ENCODE results near the gene OTOF.
"Not testable (repeated sequence)": the region's sequence is repeated elsewhere in the genome, so short reads cannot be mapped to it uniquely, and the experiment has no call there.

The OTOF gene

GRCh38 chr2:26472821-26473655 is 4.9 kb downstream of the OTOF start:
- Histone ChIP-seq H3K9me3 (ENCODE audit: low read length) (peaks cover 11% of the 10 kb centered on the region), H3K36me3 (ENCODE audit: insufficient read depth, low read length) (no peaks in the 10 kb centered on the region), H3K27me3 (ENCODE audit: insufficient read depth, low read length) (no peaks in the 10 kb centered on the region), H3K4me1 (ENCODE audit: insufficient read depth, low read length) (no peaks in the 10 kb centered on the region), H2AFZ (ENCODE audit: low read depth, low read length) (no peak overlapping the region), H3K4me3 (ENCODE audit: low read length) (no peak overlapping the region)

- H3K9me3 ChIP-seq (ENCODE audit: low read length): peaks cover 11% of the 10 kb centered on the region
Measured at GRCh38 chr2:26471766-26472706, 5.9 kb downstream of the OTOF start.

GRCh38 chr2:26471289-26471688 is 6.6 kb downstream of the OTOF start:
- no peaks in the 10 kb centered on the region for H3K4me1 ChIP-seq (ENCODE audit: insufficient read depth, low read length)
- H3K4me3 ChIP-seq (ENCODE audit: low read length): no peak overlapping the region
- H3K9me3 ChIP-seq (ENCODE audit: low read length): peaks cover 11% of the 10 kb centered on the region
- no peak overlapping the region for H2AFZ ChIP-seq (ENCODE audit: low read depth, low read length)
- no peaks in the 10 kb centered on the region for H3K36me3 ChIP-seq (ENCODE audit: insufficient read depth, low read length)
- H3K27me3 ChIP-seq (ENCODE audit: insufficient read depth, low read length): no peaks in the 10 kb centered on the region

More at GRCh38 chr2:26471766-26472706, 5.9 kb downstream of the OTOF start:
- Histone ChIP-seq H3K4me3 (ENCODE audit: low read length) (no peak overlapping the region), H3K36me3 (ENCODE audit: insufficient read depth, low read length) (no peaks in the 10 kb centered on the region), H3K4me1 (ENCODE audit: insufficient read depth, low read length) (no peaks in the 10 kb centered on the region), H2AFZ (ENCODE audit: low read depth, low read length) (no peak overlapping the region), H3K27me3 (ENCODE audit: insufficient read depth, low read length) (no peaks in the 10 kb centered on the region)

- Histone ChIP-seq H3K36me3 (ENCODE audit: insufficient read depth, low read length) (no peaks in the 10 kb centered on the region), H2AFZ (ENCODE audit: low read depth, low read length) (no peak overlapping the region), H3K9me3 (ENCODE audit: low read length) (peaks cover 11% of the 10 kb centered on the region), H3K27me3 (ENCODE audit: insufficient read depth, low read length) (no peaks in the 10 kb centered on the region), H3K4me3 (ENCODE audit: low read length) (no peak overlapping the region), H3K4me1 (ENCODE audit: insufficient read depth, low read length) (no peaks in the 10 kb centered on the region)
Measured at GRCh38 chr2:26470601-26471260, 7.2 kb downstream of the OTOF start.

GRCh38 chr2:26469955-26470354 is 8.0 kb downstream of the OTOF start:
- Histone ChIP-seq H3K4me3 (ENCODE audit: low read length) (no peak overlapping the region), H3K36me3 (ENCODE audit: insufficient read depth, low read length) (no peaks in the 10 kb centered on the region), H3K9me3 (ENCODE audit: low read length) (peaks cover 11% of the 10 kb centered on the region), H3K27me3 (ENCODE audit: insufficient read depth, low read length) (no peaks in the 10 kb centered on the region), H3K4me1 (ENCODE audit: insufficient read depth, low read length) (no peaks in the 10 kb centered on the region), H2AFZ (ENCODE audit: low read depth, low read length) (no peak overlapping the region)

- Histone ChIP-seq H2AFZ (ENCODE audit: low read depth, low read length) (no peak overlapping the region), H3K36me3 (ENCODE audit: insufficient read depth, low read length) (no peaks in the 10 kb centered on the region), H3K4me1 (ENCODE audit: insufficient read depth, low read length) (no peaks in the 10 kb centered on the region), H3K27me3 (ENCODE audit: insufficient read depth, low read length) (no peaks in the 10 kb centered on the region), H3K9me3 (ENCODE audit: low read length) (peaks cover 11% of the 10 kb centered on the region), H3K4me3 (ENCODE audit: low read length) (no peak overlapping the region)
Measured at GRCh38 chr2:26469092-26469710, 8.7 kb downstream of the OTOF start.

- not testable (repeated sequence) for H3K27me3 ChIP-seq (ENCODE audit: insufficient read depth, low read length); H3K4me1 ChIP-seq (ENCODE audit: insufficient read depth, low read length); H2AFZ ChIP-seq (ENCODE audit: low read depth, low read length); H3K4me3 ChIP-seq (ENCODE audit: low read length); H3K36me3 ChIP-seq (ENCODE audit: insufficient read depth, low read length)
- peaks cover 11% of the 10 kb centered on the region for H3K9me3 ChIP-seq (ENCODE audit: low read length)
Measured at GRCh38 chr2:26468544-26468943, 9.4 kb downstream of the OTOF start.

- Histone ChIP-seq H3K4me3 (ENCODE audit: low read length) (no peak overlapping the region), H3K9me3 (ENCODE audit: low read length) (peaks cover 11% of the 10 kb centered on the region), H3K4me1 (ENCODE audit: insufficient read depth, low read length) (peaks cover 3% of the 10 kb centered on the region), H3K36me3 (ENCODE audit: insufficient read depth, low read length) (no peaks in the 10 kb centered on the region), H2AFZ (ENCODE audit: low read depth, low read length) (no peak overlapping the region), H3K27me3 (ENCODE audit: insufficient read depth, low read length) (no peaks in the 10 kb centered on the region)
Measured at GRCh38 chr2:26466662-26467310, 11.1 kb downstream of the OTOF start.

GRCh38 chr2:26465981-26466471 is 11.9 kb downstream of the OTOF start:
- H2AFZ ChIP-seq (ENCODE audit: low read depth, low read length): no peak overlapping the region
- H3K4me3 ChIP-seq (ENCODE audit: low read length): no peak overlapping the region
- H3K9me3 ChIP-seq (ENCODE audit: low read length): peaks cover 12% of the 10 kb centered on the region
- H3K36me3 ChIP-seq (ENCODE audit: insufficient read depth, low read length): no peaks in the 10 kb centered on the region
- peaks cover 3% of the 10 kb centered on the region for H3K4me1 ChIP-seq (ENCODE audit: insufficient read depth, low read length)
- no peaks in the 10 kb centered on the region for H3K27me3 ChIP-seq (ENCODE audit: insufficient read depth, low read length)

GRCh38 chr2:26465266-26465925 is 12.5 kb downstream of the OTOF start:
- H2AFZ ChIP-seq (ENCODE audit: low read depth, low read length): no peak overlapping the region
- H3K4me3 ChIP-seq (ENCODE audit: low read length): no peak overlapping the region
- peaks cover 3% of the 10 kb centered on the region for H3K4me1 ChIP-seq (ENCODE audit: insufficient read depth, low read length)
- H3K9me3 ChIP-seq (ENCODE audit: low read length): peaks cover 11% of the 10 kb centered on the region
- no peaks in the 10 kb centered on the region for H3K36me3 ChIP-seq (ENCODE audit: insufficient read depth, low read length)
- H3K27me3 ChIP-seq (ENCODE audit: insufficient read depth, low read length): no peaks in the 10 kb centered on the region

- Histone ChIP-seq H3K4me1 (ENCODE audit: insufficient read depth, low read length) (peaks cover 3% of the 10 kb centered on the region), H3K9me3 (ENCODE audit: low read length) (peaks cover 4% of the 10 kb centered on the region), H2AFZ (ENCODE audit: low read depth, low read length) (no peak overlapping the region), H3K27me3 (ENCODE audit: insufficient read depth, low read length) (no peaks in the 10 kb centered on the region), H3K4me3 (ENCODE audit: low read length) (no peak overlapping the region), H3K36me3 (ENCODE audit: insufficient read depth, low read length) (no peaks in the 10 kb centered on the region)
Measured at GRCh38 chr2:26464390-26465265, 13.3 kb downstream of the OTOF start.

All from neuron (in vitro differentiated cells).